ENCODE measurements around the gene IGFBP1. TPM values are rescaled to one million over a fixed set of nuclear protein-coding genes. Genes with fewer than 3 reads are reported as not detected.

The IGFBP1 gene
- total RNA-seq, 4 donors from 2014 or later = 0.49 to 3.6 TPM; not detected in 2

- ATAC-seq (no peak), DNase-seq (no peak)
- Histone ChIP-seq H3K36me3 (no peaks in the 10 kb centered on the region), H3K4me3 (no peak overlapping the region), H3K9me3 (no peaks in the 10 kb centered on the region), H3K27me3 (peaks cover 21 to 29% (median 28%) of the 10 kb centered on the region in 3 donors), H3K27ac (no peak overlapping the region), H3K4me1 (no peaks in the 10 kb centered on the region)
- TF ChIP-seq POLR2A (IDR thresholded peaks at IDR 0.05) (no peak), CTCF (IDR thresholded peaks at IDR 0.05 in 4 of 5, conservative IDR thresholded peaks at IDR 0.05 in 1 of 5) (no peak)
- intact Hi-C loops (cut with DNase I; ENCODE audit: low total_unique reads) (no loop called here), in situ Hi-C loops (cut with MboI; ENCODE audit: low sequenced_read_pairs in 4 of 4) (no loop called here)
Measured at GRCh38 chr7:45891462-45892402, 3.4 kb downstream of the IGFBP1 start.

GRCh38 chr7:45892407-45893035, 4.2 kb downstream of the IGFBP1 start:
- DNase-seq (no peak), ATAC-seq (no peak)
- intact Hi-C loops (cut with DNase I; ENCODE audit: low total_unique reads) = no loop called here
- Histone ChIP-seq H3K4me1 (no peaks in the 10 kb centered on the region), H3K27ac (no peak overlapping the region), H3K36me3 (no peaks in the 10 kb centered on the region), H3K9me3 (no peaks in the 10 kb centered on the region), H3K4me3 (no peak overlapping the region), H3K27me3 (peaks cover 18 to 22% (median 20%) of the 10 kb centered on the region in 3 donors)
- in situ Hi-C loops (cut with MboI; ENCODE audit: low sequenced_read_pairs in 4 of 4) = no loop called here
- TF ChIP-seq POLR2A (IDR thresholded peaks at IDR 0.05) (no peak), CTCF (IDR thresholded peaks at IDR 0.05 in 4 of 5, conservative IDR thresholded peaks at IDR 0.05 in 1 of 5) (no peak)

- TF ChIP-seq CTCF (IDR thresholded peaks at IDR 0.05 in 4 of 5, conservative IDR thresholded peaks at IDR 0.05 in 1 of 5) = no peak
- no peak for TF ChIP-seq POLR2A (IDR thresholded peaks at IDR 0.05)
- peaks cover 8 to 12% (median 10%) of the 10 kb centered on the region in 3 donors for H3K27me3 ChIP-seq
- H3K9me3 ChIP-seq = no peaks in the 10 kb centered on the region
- H3K4me1 ChIP-seq = no peaks in the 10 kb centered on the region
- DNase-seq (no peak), ATAC-seq (no peak)
- H3K36me3 ChIP-seq = no peaks in the 10 kb centered on the region
- in situ Hi-C loops (cut with MboI; ENCODE audit: low sequenced_read_pairs in 4 of 4) = no loop called here
- H3K4me3 ChIP-seq = no peak overlapping the region
- intact Hi-C loops (cut with DNase I; ENCODE audit: low total_unique reads) = no loop called here
- H3K27ac ChIP-seq = no peak overlapping the region
Measured at GRCh38 chr7:45893374-45893995, 5.2 kb downstream of the IGFBP1 start.

- no peaks in the 10 kb centered on the region for H3K4me1 ChIP-seq
- H3K36me3 ChIP-seq = no peaks in the 10 kb centered on the region
- intact Hi-C loops (cut with DNase I; ENCODE audit: low total_unique reads) (no loop called here), in situ Hi-C loops (cut with MboI; ENCODE audit: low sequenced_read_pairs in 4 of 4) (no loop called here)
- H3K4me3 ChIP-seq = no peak overlapping the region
- H3K27me3 ChIP-seq = peaks cover 2 to 8% (median 6%) of the 10 kb centered on the region in 3 donors
- DNase-seq = no peak
- H3K27ac ChIP-seq = no peak overlapping the region
- no peaks in the 10 kb centered on the region for H3K9me3 ChIP-seq
- no peak for ATAC-seq
- TF ChIP-seq CTCF (IDR thresholded peaks at IDR 0.05 in 4 of 5, conservative IDR thresholded peaks at IDR 0.05 in 1 of 5) (no peak), POLR2A (IDR thresholded peaks at IDR 0.05) (no peak)
Measured at GRCh38 chr7:45893996-45894664, 5.8 kb downstream of the IGFBP1 start.
